ENCODE results near the gene SKOR1.
A peak's percentile ranks its signal among the peaks of the same experiment; 100 is the strongest.

The SKOR1 gene

DNA sequence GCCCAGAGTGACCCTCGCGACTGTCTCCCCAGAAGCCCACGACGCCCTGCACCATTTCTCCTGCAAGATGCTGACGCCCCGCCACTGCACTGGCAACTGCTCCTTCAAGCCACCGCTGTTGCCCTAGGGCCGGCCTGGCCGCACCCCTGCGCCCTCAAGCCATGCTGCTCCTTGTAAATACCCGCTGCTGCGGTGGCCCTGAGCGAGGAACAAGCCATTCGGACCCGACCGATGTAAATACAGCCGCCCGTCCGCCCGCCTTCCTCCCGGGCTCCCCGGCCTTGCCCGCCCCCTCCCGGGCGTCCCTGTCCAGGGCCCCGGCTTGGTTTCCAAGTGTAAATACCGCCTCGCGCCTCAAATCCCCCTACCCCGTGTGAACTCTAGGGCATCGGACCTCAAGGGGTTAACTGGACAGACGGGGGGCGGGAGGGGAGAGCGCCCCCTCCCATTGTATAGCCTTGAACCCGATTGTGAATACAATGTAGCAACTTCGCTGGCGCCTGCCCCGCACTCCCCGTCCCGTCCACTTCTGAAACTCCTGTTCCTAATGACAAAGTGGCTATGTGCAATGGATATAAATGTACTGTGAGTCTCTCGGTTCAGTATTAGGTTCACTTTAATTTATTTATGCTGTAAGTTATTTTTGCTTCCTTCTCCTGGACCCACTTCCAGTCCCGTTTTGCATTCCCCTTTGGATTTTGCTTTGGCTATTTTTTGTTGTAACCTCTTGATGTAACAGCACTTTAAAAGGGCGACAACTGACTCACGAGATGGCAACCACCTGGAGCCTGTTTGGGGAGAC is 8.6 kb downstream of the SKOR1 start:
- Histone ChIP-seq H2AFZ (ENCODE audit: low read length) (peak overlapping the region; percentile 92), H2BK12ac (ENCODE audit: low read length) (no peak overlapping the region), H2BK5ac (ENCODE audit: low read length) (no peak overlapping the region), H2BK15ac (ENCODE audit: low read length) (no peak overlapping the region), H4K8ac (ENCODE audit: low read depth, low read length) (no peak overlapping the region), H3K79me1 (ENCODE audit: low read depth, low read length) (no peaks in the 10 kb centered on the region), H3K4me2 (ENCODE audit: insufficient read depth, low read length, poor library complexity, severe bottlenecking) (peak overlapping the region; percentile 46), H3K14ac (ENCODE audit: low read length) (no peak overlapping the region), H2AK5ac (ENCODE audit: low read depth, low read length) (peak overlapping the region; percentile 21), H2BK120ac (ENCODE audit: low read depth, low read length) (no peak overlapping the region), H3K9me3 (replicated peaks in 1 of 2; ENCODE audit: control insufficient read depth in 2 of 2, insufficient read depth in 1 of 2, low read depth in 1 of 2, low read length in 2 of 2) (peaks cover 8 to 10% of the 10 kb centered on the region in 2 donors), H3K9ac (ENCODE audit: low read depth, low read length, poor library complexity) (peak overlapping the region; percentile 44), H3K36me3 (replicated peaks in 1 of 2; ENCODE audit: control insufficient read depth in 2 of 2, insufficient read depth in 2 of 2, low read length in 2 of 2) (no peaks in the 10 kb centered on the region), H3K4me1 (ENCODE audit: control insufficient read depth in 2 of 2, insufficient read depth in 1 of 2, low read depth in 1 of 2, low read length in 2 of 2) (peaks cover 9 to 22% of the 10 kb centered on the region in 2 donors), H3K23ac (ENCODE audit: low read depth, low read length, poor library complexity) (peak overlapping the region; percentile 45), H4K91ac (ENCODE audit: low read depth, low read length, poor library complexity) (no peak overlapping the region), H3K18ac (ENCODE audit: low read length) (peak overlapping the region; percentile 61), H3K4me3 (ENCODE audit: low read length in 2 of 2) (peak overlapping the region; percentile 31 to 45), H3K4ac (ENCODE audit: low read length) (no peak overlapping the region), H3K27me3 (ENCODE audit: control insufficient read depth in 3 of 3, insufficient read depth in 3 of 3, low read depth in 1 of 3, low read length in 3 of 3) (peaks cover 46 to 92% (median 85%) of the 10 kb centered on the region in 3 experiments), H3K27ac (replicated peaks; ENCODE audit: low read length) (no peak overlapping the region)
- WGBS, 2 donors (ENCODE audit: extremely low coverage in 2 of 2, insufficient read length in 2 of 2, insufficient replicate concordance in 1 of 2): no CpG with 5 or more reads among the region's 44 CpGs
- DNase-seq (ENCODE audit: low spot score): no peak

DNA sequence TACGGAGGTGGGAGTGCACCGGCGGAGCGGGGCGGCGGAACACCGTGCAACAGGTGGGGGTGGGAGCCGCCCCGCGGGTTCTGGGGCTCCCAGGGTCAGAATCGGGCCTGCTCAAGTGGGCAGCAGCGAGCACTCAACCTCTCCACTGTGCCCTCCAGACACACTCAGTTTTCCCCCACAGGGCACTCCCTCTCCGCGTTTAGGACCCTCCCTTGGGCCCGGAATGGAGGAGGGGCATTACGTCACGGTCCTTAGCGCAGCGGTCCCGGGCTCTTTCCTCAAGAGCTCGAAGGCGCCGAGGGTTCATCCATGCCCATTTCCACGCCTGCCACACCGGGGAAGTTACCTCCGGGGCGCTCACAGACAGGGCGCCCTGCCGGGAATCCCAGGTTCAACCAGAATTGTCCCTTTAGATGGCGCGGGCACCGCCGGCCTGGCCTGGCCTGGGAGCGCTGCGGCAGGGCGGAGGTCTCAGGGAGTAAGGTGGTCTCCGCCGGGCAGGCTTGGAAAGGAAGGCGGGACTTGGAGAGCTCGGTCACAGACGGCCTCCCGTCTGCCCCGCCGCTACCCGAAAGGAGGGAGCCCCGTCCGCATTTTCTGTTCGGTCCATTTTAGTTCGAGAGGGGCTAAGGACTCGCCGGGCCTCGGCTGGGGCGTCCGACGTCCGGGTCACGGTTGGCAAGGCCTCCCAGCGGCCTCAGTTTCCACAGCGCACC is 9.4 kb downstream of the SKOR1 start:
- no peak overlapping the region for H2BK12ac ChIP-seq (ENCODE audit: low read length)
- peak overlapping the region; percentile 21 for H3K18ac ChIP-seq (ENCODE audit: low read length)
- no peak overlapping the region for H2BK15ac ChIP-seq (ENCODE audit: low read length)
- no peak overlapping the region for H2AK5ac ChIP-seq (ENCODE audit: low read depth, low read length)
- H3K9me3 ChIP-seq (replicated peaks in 1 of 2; ENCODE audit: control insufficient read depth in 2 of 2, insufficient read depth in 1 of 2, low read depth in 1 of 2, low read length in 2 of 2): peaks cover 8 to 10% of the 10 kb centered on the region in 2 donors
- no peaks in the 10 kb centered on the region for H3K36me3 ChIP-seq (replicated peaks in 1 of 2; ENCODE audit: control insufficient read depth in 2 of 2, insufficient read depth in 2 of 2, low read length in 2 of 2)
- H3K4me3 ChIP-seq (ENCODE audit: low read length in 2 of 2): peak overlapping the region; percentile 37 to 75
- no peak overlapping the region for H3K4ac ChIP-seq (ENCODE audit: low read length)
- H3K4me1 ChIP-seq (ENCODE audit: control insufficient read depth in 2 of 2, insufficient read depth in 1 of 2, low read depth in 1 of 2, low read length in 2 of 2): peaks cover 9 to 22% of the 10 kb centered on the region in 2 donors
- no peak overlapping the region for H2BK5ac ChIP-seq (ENCODE audit: low read length)
- peak overlapping the region; percentile 75 for H3K4me2 ChIP-seq (ENCODE audit: insufficient read depth, low read length, poor library complexity, severe bottlenecking)
- H3K23ac ChIP-seq (ENCODE audit: low read depth, low read length, poor library complexity): peak overlapping the region; percentile 15
- no peak overlapping the region for H4K8ac ChIP-seq (ENCODE audit: low read depth, low read length)
- H2AFZ ChIP-seq (ENCODE audit: low read length): peak overlapping the region; percentile 91
- no peak for DNase-seq (ENCODE audit: low spot score)
- no peak overlapping the region for H2BK120ac ChIP-seq (ENCODE audit: low read depth, low read length)
- no peak overlapping the region for H3K27ac ChIP-seq (replicated peaks; ENCODE audit: low read length)
- no CpG with 5 or more reads among the region's 59 CpGs for WGBS, 2 donors (ENCODE audit: extremely low coverage in 2 of 2, insufficient read length in 2 of 2, insufficient replicate concordance in 1 of 2)
- H3K27me3 ChIP-seq (ENCODE audit: control insufficient read depth in 3 of 3, insufficient read depth in 3 of 3, low read depth in 1 of 3, low read length in 3 of 3): peaks cover 39 to 88% (median 77%) of the 10 kb centered on the region in 3 experiments
- no peaks in the 10 kb centered on the region for H3K79me1 ChIP-seq (ENCODE audit: low read depth, low read length)
- H3K9ac ChIP-seq (ENCODE audit: low read depth, low read length, poor library complexity): peak overlapping the region; percentile 56
- no peak overlapping the region for H3K14ac ChIP-seq (ENCODE audit: low read length)
- H4K91ac ChIP-seq (ENCODE audit: low read depth, low read length, poor library complexity): no peak overlapping the region

DNA sequence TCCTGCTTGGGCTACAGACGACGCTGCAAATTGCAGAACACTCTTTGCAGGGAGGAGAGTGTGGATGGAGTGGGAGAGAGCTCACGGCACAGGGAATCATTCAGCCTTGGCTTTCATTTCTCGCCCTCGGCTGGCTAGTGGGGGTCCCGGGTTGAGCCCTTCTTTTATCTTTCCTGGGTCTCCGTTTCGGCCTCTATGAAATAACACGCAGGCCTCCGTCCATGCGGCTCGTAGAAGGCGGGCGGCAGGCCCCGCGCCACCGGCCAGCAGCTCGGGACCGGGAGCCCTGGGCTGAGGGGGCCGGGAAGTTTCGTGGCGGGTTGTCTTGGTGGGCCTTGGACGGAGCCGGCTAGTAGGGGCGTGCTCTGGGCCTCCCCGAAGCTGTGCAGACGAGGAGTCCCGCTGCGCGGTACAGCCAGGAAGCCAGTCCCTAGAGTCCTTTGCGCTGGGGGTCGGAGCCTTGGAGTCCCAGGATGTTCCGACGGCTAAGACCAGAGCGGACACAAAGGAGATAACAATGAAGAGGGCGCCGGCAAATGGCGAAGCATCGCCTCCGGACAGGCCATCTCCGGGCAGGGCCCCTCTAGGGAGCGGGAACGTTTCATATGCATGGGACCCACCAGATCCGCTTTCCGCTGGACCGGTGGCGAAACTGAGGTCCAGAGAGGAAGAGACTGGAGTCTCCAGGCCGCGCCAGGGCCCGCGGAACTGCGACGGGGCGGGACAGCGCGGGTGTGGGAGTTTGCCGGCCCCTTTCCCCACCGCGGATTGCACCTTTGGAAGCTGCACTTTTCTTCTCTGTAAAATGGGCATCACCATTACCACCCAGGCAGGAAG is 10.2 kb downstream of the SKOR1 start:
- Histone ChIP-seq H3K14ac (ENCODE audit: low read length) (no peak overlapping the region), H3K27me3 (ENCODE audit: control insufficient read depth in 3 of 3, insufficient read depth in 3 of 3, low read depth in 1 of 3, low read length in 3 of 3) (peaks cover 32 to 80% (median 69%) of the 10 kb centered on the region in 3 experiments), H3K4me3 (ENCODE audit: low read length in 2 of 2) (peak overlapping the region in 1 of 2 donors; percentile 65)

More for the DNA sequence above, 10.2 kb downstream of the SKOR1 start:
- H3K23ac ChIP-seq (ENCODE audit: low read depth, low read length, poor library complexity): peak overlapping the region; percentile 15
- H3K36me3 ChIP-seq (replicated peaks in 1 of 2; ENCODE audit: control insufficient read depth in 2 of 2, insufficient read depth in 2 of 2, low read length in 2 of 2): no peaks in the 10 kb centered on the region
- H4K8ac ChIP-seq (ENCODE audit: low read depth, low read length): no peak overlapping the region
- no peak overlapping the region for H2AK5ac ChIP-seq (ENCODE audit: low read depth, low read length)
- no peak overlapping the region for H4K91ac ChIP-seq (ENCODE audit: low read depth, low read length, poor library complexity)
- H3K4ac ChIP-seq (ENCODE audit: low read length): no peak overlapping the region
- H2AFZ ChIP-seq (ENCODE audit: low read length): peak overlapping the region; percentile 91
- H2BK120ac ChIP-seq (ENCODE audit: low read depth, low read length): no peak overlapping the region
- H3K18ac ChIP-seq (ENCODE audit: low read length): peak overlapping the region; percentile 62
- no peak overlapping the region for H3K9ac ChIP-seq (ENCODE audit: low read depth, low read length, poor library complexity)
- no peak overlapping the region for H2BK15ac ChIP-seq (ENCODE audit: low read length)
- DNase-seq (ENCODE audit: low spot score): no peak
- no peak overlapping the region for H3K27ac ChIP-seq (replicated peaks; ENCODE audit: low read length)
- H3K79me1 ChIP-seq (ENCODE audit: low read depth, low read length): no peaks in the 10 kb centered on the region
- no peak overlapping the region for H2BK12ac ChIP-seq (ENCODE audit: low read length)
- H3K4me2 ChIP-seq (ENCODE audit: insufficient read depth, low read length, poor library complexity, severe bottlenecking): peak overlapping the region; percentile 75
- H2BK5ac ChIP-seq (ENCODE audit: low read length): no peak overlapping the region
- peaks cover 9 to 22% of the 10 kb centered on the region in 2 donors for H3K4me1 ChIP-seq (ENCODE audit: control insufficient read depth in 2 of 2, insufficient read depth in 1 of 2, low read depth in 1 of 2, low read length in 2 of 2)
- H3K9me3 ChIP-seq (replicated peaks in 1 of 2; ENCODE audit: control insufficient read depth in 2 of 2, insufficient read depth in 1 of 2, low read depth in 1 of 2, low read length in 2 of 2): peaks cover 5 to 6% of the 10 kb centered on the region in 2 donors
- WGBS, 2 donors (ENCODE audit: extremely low coverage in 2 of 2, insufficient read length in 2 of 2, insufficient replicate concordance in 1 of 2): no CpG with 5 or more reads among the region's 59 CpGs
